Measurements from ENCODE around the gene ARL2. TPM values are rescaled to one million over a fixed set of nuclear protein-coding genes. Genes with fewer than 3 reads are reported as not detected.
"Not testable (repeated sequence)": the region's sequence is repeated elsewhere in the genome, so short reads cannot be mapped to it uniquely, and the experiment has no call there.

Gene ARL2
- total RNA-seq, 2 experiments from 2014 or later: 118 to 122 TPM

GRCh38 chr11:65016705-65017104 lies 2.7 kb downstream of the ARL2 start:
- H3K27me3 Mint-ChIP-seq: no peaks in the 10 kb centered on the region
- ChIA-PET CTCF (interaction anchor here (0.7 kb wide), 1 partner anchor 10 kb away, joined by 3 read pairs; the partner anchor contains the start of gene SNX15), POLR2A (interaction anchor here (0.7 to 1.4 kb wide), 2 partner anchors 9 to 10 kb away, joined by 3 to 6 read pairs; partner anchors contain the start of gene SNX15)
- intact Hi-C loops (cut with micrococcal nuclease): loop anchor here (10.0 kb wide), 2 partner anchors 98 to 172 kb away; partner anchors contain the start of genes CDC42BPG, TM7SF2 and ZNHIT2
- no peak for DNase-seq
- no peak for ATAC-seq
- TF ChIP-seq CTCF (IDR thresholded peaks at IDR 0.05): no peak
- H3K4me1 Mint-ChIP-seq (ENCODE audit: low read depth): peaks cover 23% of the 10 kb centered on the region
- H3K27ac Mint-ChIP-seq: peak overlapping the region; percentile 2
- H3K36me3 Mint-ChIP-seq (ENCODE audit: low read depth): peaks cover 25% of the 10 kb centered on the region
- no peaks in the 10 kb centered on the region for H3K9me3 Mint-ChIP-seq
- no peak overlapping the region for H3K4me3 Mint-ChIP-seq

- intact Hi-C loops (cut with micrococcal nuclease): loop anchor here (10.0 kb wide), 2 partner anchors 97 to 173 kb away; partner anchors contain the start of genes CDC42BPG, TM7SF2 and ZNHIT2
- Mint-ChIP-seq H3K27ac (no peak overlapping the region), H3K9me3 (no peaks in the 10 kb centered on the region), H3K27me3 (no peaks in the 10 kb centered on the region), H3K36me3 (ENCODE audit: low read depth) (peaks cover 25% of the 10 kb centered on the region), H3K4me3 (no peak overlapping the region), H3K4me1 (ENCODE audit: low read depth) (peaks cover 22% of the 10 kb centered on the region)
- DNase-seq (no peak), ATAC-seq (no peak)
- TF ChIP-seq CTCF (IDR thresholded peaks at IDR 0.05): no peak
- ChIA-PET POLR2A (interaction anchor here (0.6 to 1.4 kb wide), 4 partner anchors 9 to 538 kb away, joined by 3 to 6 read pairs (median 4); partner anchors contain the start of gene SNX15), CTCF (interaction anchor here (0.7 to 1.2 kb wide), 2 partner anchors 9 to 93 kb away, joined by 3 read pairs; partner anchors contain the start of gene SNX15)
Measured at GRCh38 chr11:65017937-65018336, 4.0 kb downstream of the ARL2 start.

- Mint-ChIP-seq H3K27ac (no peak overlapping the region), H3K27me3 (no peaks in the 10 kb centered on the region), H3K9me3 (no peaks in the 10 kb centered on the region), H3K4me1 (ENCODE audit: low read depth) (peaks cover 17% of the 10 kb centered on the region), H3K4me3 (no peak overlapping the region), H3K36me3 (ENCODE audit: low read depth) (peaks cover 25% of the 10 kb centered on the region)
- TF ChIP-seq CTCF (IDR thresholded peaks at IDR 0.05): no peak
- POLR2A ChIA-PET: no interaction called here
- DNase-seq (no peak), ATAC-seq (no peak)
- intact Hi-C loops (cut with micrococcal nuclease): loop anchor here (5.0 to 10.0 kb wide), 3 partner anchors 62 to 175 kb away; partner anchors contain the start of genes CDC42BPG, CDCA5, TM7SF2 and ZFPL1
- CTCF ChIA-PET: no interaction called here
Measured at GRCh38 chr11:65019824-65020223, 5.9 kb downstream of the ARL2 start.

GRCh38 chr11:65021003-65021402 lies 7.0 kb downstream of the ARL2 start:
- intact Hi-C loops (cut with micrococcal nuclease): loop anchor here (5.0 kb wide), 1 partner anchor 61 kb away; the partner anchor contains the start of genes CDCA5 and ZFPL1
- ChIA-PET CTCF (no interaction called here), POLR2A (no interaction called here)
- no peak for TF ChIP-seq CTCF (IDR thresholded peaks at IDR 0.05)
- H3K27me3 Mint-ChIP-seq: no peaks in the 10 kb centered on the region
- DNase-seq: no peak
- no peak overlapping the region for H3K4me3 Mint-ChIP-seq
- H3K36me3 Mint-ChIP-seq (ENCODE audit: low read depth): peaks cover 24% of the 10 kb centered on the region
- peaks cover 8% of the 10 kb centered on the region for H3K4me1 Mint-ChIP-seq (ENCODE audit: low read depth)
- no peaks in the 10 kb centered on the region for H3K9me3 Mint-ChIP-seq
- ATAC-seq: no peak
- H3K27ac Mint-ChIP-seq: no peak overlapping the region

GRCh38 chr11:65021509-65021908 lies 7.5 kb downstream of the ARL2 start:
- ATAC-seq (no peak), DNase-seq (no peak)
- Mint-ChIP-seq H3K36me3 (ENCODE audit: low read depth) (peaks cover 20% of the 10 kb centered on the region), H3K4me3 (no peak overlapping the region), H3K27me3 (no peaks in the 10 kb centered on the region), H3K9me3 (no peaks in the 10 kb centered on the region), H3K27ac (no peak overlapping the region), H3K4me1 (ENCODE audit: low read depth) (peaks cover 5% of the 10 kb centered on the region)
- ChIA-PET POLR2A (interaction anchor here (0.7 kb wide), 1 partner anchor 64 kb away, joined by 3 read pairs; no protein-coding TSS in a partner anchor), CTCF (no interaction called here)
- no peak for TF ChIP-seq CTCF (IDR thresholded peaks at IDR 0.05)
- intact Hi-C loops (cut with micrococcal nuclease): loop anchor here (5.0 kb wide), 1 partner anchor 61 kb away; the partner anchor contains the start of genes CDCA5 and ZFPL1

- not testable (repeated sequence) for DNase-seq; H3K4me3 Mint-ChIP-seq; H3K9me3 Mint-ChIP-seq; H3K27ac Mint-ChIP-seq; ATAC-seq; H3K27me3 Mint-ChIP-seq; H3K36me3 Mint-ChIP-seq (ENCODE audit: low read depth)
- intact Hi-C loops (cut with micrococcal nuclease): loop anchor here (5.0 kb wide), 1 partner anchor 59 kb away; the partner anchor contains the start of genes CDCA5 and ZFPL1
- ChIA-PET POLR2A (interaction anchor here (1.3 to 4.9 kb wide), 2 partner anchors 10 to 90 kb away, joined by 5 to 38 read pairs; partner anchors contain the start of gene ARL2), CTCF (interaction anchor here (3.7 kb wide), 1 partner anchor 9 kb away, joined by 37 read pairs; the partner anchor contains the start of gene ARL2)
- H3K4me1 Mint-ChIP-seq (ENCODE audit: low read depth): peaks cover 13% of the 10 kb centered on the region
Measured at GRCh38 chr11:65023502-65023901, 9.5 kb downstream of the ARL2 start.
